ENCODE measurements around the gene LIN7A.
"Not testable (repeated sequence)": the region's sequence is repeated elsewhere in the genome, so short reads cannot be mapped to it uniquely, and the experiment has no call there.

Gene LIN7A

DNA sequence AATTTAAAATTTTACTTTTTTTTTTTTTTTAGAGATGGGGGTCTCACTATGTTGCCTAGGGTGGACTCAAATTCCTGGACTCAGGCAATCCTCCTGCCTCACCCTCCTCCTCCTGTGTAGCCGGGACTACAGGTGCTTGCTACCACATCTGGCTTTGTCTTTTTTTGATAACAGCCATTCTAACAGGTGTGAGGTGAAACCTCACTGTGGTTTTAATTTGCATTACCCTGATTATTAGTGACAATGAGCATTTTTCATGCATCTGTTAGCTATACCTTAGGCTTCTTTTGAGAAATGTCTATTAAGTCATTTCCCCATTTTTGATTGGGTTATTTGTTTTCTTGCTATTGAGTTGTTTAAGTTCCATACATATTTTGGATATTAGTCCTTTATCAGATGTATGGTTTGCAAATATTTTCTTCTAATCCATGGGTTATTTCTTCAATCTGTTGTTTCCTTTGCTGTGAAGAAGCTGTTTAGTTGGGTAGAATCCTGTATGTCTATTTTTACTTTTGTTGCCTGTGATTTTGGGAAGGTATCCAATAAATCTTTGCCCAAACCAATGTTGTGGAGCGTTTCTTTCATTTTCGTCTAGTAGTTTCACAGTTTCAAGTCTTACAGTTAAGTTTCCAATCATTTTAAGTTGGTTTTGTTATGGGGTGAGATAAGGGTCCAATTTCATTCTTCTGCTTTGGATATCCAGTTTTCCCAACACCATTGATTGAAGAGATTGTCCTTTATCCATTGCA, 134.9 kb downstream of the LIN7A start:
- DNase-seq = no peak

DNA sequence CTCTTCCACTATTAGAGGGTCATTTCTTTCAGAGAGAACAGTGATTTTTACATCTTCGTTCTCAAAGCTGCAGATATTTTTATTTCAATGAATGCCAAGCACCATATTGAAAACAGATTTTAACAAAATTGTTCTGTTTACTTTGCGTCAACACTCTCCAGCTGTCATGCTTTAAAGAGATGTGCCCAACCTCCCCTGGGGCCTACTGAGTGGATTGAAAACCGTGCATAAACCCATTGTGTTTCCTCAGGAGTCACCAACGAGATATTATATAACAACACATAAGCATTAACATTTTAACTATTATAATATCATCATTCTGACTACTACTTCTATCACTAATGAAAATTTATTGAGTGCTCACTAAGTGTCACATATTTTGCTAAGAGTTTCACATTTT, 139.5 kb downstream of the LIN7A start:
- DNase-seq = no peak

DNA sequence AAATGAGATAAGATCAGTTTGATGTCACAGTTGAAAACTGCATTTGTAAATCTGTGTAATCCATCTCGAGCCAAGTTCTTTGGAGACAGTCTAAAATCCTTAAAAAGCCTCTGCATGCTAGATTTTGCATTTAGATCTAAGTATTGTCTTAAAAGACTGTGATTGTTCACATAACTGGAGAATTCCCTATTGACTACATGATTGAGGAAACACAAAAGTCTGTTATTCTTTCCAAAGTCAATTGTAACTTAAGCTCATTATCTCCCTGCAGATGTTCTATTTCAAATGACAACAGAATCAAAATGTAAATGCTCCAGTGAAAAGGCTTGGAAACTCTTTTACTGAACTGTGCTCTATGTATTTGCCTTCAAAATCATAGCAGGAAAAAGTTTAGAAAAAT, 143.2 kb downstream of the LIN7A start:
- DNase-seq = no peak

DNA sequence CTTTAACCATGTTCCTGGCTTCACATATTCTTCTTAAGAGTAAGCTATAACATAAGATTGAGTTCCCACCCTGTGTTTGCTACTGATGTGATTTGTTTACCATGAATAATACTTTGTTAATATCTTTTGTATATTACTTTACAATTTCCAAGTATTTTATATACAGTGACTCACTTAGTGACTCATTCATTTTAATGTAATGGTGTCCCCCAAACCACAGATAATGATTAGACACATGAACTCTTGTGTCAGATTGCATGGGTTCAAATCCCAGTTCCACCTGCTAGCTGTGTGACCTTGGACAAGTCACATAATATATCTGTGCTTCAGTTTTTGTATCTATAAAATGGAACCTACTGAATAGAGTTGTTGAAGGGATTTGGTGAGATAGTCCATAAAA, 144.9 kb downstream of the LIN7A start:
- DNase-seq = no peak

DNA sequence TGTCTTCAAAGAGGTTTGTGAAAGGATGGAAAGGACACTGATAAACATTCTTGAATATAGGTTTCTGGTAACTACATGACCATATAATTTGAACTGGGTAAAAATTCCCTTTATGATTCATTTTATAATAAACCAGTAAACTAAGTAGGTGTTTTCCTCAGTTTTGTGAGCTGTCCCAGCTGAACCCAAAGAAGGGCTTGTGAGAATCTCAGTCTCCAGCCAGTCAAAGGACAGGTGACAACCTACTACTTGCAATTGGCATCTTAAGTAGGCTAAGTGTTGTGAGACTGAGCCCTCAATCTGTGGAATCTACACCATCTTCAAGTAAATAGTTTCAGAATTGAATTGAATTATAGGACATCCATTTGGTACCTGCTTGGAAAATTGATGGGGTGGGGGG, 145.9 kb downstream of the LIN7A start:
- no peak for DNase-seq

DNA sequence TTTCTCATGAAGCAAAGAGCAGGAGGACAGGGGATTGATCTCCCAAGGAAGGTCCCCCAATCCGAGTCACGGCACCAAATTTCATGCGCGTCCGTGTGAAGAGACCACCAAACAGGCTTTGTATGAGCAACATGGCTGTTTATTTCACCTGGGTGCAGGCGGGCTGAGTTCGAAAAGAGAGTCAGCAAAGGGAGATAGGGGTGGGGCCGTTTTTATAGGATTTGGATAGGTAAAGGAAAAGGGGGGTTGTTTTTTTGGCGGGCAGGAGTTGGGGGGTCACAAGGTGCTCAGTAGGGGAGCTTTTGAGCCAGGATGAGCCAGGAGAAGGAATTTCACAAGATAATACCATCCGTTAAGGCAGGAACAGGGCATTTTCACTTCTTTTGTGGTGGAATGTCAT, 149.3 kb downstream of the LIN7A start:
- DNase-seq = not testable (repeated sequence)

DNA sequence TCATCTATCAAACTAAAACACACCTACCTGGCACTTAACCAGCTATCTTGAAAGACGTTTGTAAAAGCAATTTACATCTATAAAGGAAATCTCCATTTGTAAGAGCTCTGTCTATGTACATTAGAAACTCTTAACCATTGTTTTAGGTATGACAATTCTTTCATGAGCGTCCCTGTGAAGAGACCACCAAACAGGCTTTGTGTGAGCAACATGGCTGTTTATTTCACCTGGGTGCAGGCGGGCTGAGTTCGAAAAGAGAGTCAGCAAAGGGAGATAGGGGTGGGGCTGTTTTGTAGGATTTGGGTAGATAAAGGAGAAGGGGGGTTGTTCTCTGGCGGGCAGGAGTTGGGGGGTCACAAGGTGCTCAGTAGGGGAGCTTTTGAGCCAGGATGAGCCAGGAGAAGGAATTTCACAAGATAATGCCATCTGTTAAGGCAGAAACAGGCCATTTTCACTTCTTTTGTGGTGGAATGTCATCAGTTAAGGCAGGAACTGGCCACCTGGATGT, 154.7 kb downstream of the LIN7A start:
- DNase-seq = not testable (repeated sequence)

DNA sequence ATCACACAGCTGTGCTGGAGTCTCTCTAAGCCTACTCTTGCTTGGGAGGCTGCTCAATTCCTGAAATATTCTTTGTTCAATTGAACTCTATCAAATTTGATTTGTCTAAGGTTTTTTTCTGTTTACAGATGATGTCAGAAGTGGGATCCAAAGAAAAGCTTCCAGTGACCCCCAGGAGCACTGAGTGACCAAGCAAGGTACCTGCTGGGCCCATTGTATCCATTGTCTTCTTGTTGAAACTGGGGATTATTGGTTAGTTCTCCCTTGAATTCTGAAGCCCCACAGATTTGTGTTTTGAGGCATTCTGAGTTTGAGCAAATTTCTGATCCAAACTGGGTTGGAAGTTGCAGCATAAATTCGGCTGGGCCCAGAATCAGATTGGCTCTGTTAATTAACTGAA, 156.4 kb downstream of the LIN7A start:
- no peak for DNase-seq

DNA sequence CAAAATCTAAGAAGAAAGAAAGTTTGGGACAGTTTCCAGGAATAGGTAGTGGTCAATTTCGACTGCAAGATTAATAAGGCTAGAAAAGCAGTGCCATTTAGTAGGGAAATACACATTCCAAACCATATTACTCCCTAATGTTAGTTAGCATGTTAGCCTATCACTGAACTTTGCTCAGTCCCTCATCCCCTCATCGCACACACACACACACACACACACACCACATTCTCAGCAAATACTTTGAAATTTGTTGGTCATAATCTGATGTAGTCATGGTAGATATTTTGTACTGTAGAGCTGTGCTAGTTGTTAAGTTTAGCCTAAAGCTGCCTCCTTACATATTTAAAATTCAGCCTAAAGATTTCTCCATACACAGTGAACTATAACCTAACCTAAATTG, 157.0 kb downstream of the LIN7A start:
- DNase-seq = no peak

DNA sequence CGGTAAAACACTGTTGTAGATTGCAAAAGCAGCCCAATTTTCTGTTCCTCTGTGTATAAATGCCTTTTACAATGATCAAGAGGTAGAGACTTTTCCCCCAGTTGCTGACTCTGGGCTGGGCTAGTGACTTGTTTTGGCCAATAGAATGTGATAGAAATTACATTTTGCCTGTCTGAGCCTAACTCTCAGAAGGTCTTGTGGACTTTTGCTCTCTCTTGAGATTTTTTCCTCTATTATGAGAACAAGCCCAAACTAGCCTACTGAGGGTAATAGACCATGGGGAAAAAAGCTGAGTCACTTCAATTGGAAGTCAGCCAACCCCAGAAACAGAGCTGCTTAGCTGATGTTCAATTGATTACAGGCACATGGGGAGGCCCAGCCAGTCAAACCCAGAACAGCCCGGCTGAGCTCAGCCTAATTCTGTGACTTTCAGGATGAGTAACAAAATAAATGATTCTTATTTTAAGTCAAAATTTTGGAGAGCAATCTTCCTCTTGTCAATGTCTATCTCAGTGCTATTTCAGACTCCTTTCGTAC, 159.7 kb downstream of the LIN7A start:
- DNase-seq = no peak

DNA sequence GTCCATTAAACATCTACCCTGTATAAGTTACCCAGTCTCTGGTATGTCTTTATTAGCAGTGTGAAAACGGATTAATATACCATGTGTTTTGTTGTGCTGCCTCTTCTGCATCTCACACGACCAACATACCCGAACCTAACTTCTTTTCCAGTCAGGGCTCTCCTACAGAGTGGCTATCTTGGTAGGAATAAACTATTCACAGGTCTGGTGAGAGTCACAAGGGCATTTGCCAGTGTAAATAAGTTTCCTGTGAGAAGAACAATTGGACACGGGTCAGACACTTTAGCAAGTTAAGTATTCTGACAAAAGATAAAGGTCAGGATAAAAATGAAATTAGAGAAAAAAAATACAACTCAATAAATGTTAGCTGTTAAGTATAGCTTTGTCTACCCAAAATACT, 160.1 kb downstream of the LIN7A start:
- no peak for DNase-seq

DNA sequence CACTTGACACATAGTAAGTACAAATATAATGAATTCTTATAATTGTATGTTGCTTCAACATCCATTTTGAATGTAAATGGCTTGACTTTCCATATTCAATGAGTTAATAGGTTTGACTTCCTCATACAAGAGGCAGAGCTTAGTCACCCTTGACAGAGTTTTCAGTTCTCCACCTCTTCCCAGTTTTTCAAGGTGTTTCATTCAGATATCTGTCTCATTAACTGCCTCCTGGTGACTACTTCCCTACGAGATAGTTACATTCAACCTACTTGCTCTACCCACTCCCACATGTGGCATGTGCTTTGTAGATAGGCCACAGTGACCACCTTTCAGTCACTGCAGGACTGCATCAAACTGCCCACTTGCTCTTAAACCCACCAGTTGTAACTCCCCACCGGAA, 161.0 kb downstream of the LIN7A start:
- DNase-seq = no peak

DNA sequence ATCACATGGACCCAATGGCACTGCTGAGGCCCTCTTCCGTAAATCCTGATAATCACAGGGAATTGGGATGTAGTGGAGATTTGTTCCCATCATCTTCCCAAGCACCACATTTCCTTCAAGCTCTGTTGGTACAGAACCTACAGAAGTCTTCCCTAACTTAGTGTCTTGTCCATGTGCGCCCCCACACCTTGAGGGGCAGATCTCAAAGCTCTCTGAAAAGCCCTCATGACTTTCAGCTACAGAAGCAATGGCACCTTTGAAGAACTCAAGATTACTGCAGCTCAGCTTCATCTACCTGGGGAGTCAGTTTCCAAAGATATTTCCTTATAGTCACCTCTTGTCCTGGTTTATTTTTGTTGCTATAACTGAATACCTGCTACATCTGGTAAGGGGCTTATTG, 166.8 kb downstream of the LIN7A start:
- DNase-seq = no peak

DNA sequence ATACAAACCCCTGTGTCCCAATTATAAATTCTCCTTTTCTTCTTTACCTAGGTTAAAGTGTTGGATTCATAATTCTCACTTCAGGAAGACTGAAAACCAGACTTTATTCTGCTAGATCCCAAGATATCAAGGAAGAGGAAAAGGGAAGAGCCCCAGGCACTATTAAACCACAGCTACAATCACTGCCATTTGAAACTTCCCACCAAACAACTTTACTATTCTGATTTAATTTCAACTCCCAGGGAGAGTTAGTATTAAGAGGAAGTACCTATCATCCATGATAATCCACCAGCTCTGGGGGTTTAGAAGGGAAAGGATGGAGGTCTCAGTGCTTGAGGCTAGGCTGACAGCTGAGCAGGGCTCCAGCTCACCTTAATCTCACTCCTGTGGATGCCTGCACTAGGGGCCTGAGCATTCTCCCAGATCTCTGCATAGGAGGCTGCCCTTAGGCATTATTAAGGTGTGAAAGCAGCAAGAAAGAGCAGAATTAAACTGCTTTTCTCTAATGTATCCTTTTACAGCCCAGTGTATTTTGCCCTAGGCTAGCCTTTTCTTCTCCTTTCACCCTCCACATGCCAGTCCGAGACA, 168.1 kb downstream of the LIN7A start:
- DNase-seq = no peak

DNA sequence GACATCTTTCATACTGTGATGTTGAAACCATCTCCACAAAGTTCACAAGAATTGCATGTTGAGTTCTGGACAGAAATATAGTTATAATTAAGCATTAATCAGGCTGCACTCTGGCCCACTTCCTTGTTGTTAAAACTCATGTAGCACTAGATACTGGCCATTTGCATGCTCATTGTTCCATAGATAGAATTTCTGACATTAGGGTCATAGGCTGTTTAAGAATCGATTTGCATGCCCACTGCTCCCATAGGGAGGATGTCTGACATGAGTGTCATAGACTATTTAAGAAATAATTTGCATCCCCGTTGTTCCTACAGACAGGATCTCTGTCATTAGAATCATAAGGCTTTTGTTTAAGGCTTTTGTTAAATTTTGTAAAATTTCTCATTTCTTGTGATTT, 170.8 kb downstream of the LIN7A start:
- DNase-seq = no peak

DNA sequence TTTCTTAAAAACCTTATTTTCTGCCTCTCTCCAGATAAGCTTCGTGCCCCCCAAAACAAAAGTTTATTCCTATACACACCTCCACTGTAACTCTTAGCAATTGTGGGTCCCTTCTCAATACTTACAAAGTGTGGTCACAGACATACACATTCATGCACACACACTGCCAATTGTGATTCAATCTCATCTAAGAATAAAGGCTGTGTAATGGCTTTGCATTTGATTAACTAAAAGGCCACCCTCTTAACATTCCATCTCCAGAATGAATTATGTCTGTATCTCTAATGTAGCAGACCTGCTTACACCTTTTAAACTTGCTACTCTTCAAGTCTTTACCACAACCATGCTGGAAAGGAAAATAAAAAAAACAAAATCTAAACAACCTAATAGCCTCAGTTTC, 171.5 kb downstream of the LIN7A start:
- no peak for DNase-seq

DNA sequence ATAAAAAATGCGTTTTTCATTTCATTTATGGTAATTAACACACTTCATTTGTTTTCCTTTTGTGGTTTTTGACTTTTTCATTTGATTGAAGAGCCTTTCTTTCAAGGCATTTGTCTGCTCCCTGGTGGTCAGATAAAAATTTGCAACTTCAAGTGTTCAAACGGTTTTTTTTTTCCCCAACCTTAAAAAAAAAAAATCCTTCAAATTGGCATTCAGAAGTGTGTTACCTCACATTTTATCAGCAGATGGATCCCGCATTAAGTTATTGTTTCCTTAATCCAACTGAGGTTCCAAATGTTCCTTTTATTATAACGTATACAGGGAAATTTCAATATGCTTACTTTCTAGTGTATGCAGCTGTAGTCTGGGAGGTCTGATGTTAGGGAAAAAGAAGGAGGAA, 173.9 kb downstream of the LIN7A start:
- no peak for DNase-seq

DNA sequence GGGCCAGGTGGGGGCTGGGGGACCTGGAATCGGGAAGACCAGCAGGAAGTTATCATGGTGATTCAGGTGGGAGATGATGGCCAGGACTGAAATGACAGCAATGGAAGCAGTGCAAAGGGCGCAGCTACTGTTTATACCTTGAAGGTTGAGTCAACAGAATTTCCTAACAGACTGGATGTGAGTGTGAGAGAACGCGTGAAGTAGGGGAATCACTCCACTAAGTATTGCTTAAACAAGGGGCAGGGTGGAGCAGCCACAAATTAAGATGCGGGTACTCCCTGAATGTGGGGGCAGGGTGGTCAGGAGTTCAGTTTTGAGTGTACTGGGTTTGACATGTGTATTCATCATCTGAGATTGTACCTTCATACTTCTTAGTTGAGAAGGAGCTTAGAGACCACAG, 175.9 kb downstream of the LIN7A start:
- no peak for DNase-seq

DNA sequence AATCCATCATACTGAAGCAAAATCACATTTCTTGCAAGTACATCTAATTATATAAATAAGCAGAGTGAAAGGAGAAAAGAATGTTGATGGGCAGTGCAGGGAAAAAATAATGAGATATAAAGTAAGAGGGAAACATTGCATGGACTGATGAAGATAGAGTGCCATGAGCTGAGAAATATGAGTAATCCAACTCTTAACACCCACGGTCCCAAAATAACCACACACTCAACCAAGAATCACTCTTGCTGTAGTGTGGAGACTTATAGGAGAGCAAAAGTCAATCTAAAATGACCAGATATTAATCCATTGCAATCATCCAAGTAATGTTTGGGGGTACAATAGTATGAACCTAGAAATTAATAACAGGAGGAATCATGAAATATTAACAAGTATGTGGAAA, 180.9 kb downstream of the LIN7A start:
- DNase-seq = no peak

DNA sequence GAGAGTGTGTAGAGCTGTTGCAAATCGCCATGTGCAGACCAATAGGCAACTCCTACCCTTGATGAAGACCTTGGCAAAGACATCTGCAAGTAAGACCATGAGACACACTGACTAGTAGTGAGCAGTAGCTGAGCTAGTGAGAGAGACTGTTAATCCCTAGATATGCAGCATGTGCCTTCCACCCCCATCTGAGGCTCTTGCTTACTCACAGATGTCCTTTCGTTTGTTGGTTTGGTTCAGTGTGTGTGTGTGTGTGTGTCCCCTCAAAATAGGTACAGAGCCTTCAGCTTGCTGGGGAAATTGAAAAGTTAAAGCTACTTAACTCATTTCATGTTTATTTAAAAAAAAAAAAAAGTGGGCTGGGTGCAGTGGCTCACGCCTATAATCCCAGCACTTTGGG, 183.5 kb downstream of the LIN7A start:
- no peak for DNase-seq

DNA sequence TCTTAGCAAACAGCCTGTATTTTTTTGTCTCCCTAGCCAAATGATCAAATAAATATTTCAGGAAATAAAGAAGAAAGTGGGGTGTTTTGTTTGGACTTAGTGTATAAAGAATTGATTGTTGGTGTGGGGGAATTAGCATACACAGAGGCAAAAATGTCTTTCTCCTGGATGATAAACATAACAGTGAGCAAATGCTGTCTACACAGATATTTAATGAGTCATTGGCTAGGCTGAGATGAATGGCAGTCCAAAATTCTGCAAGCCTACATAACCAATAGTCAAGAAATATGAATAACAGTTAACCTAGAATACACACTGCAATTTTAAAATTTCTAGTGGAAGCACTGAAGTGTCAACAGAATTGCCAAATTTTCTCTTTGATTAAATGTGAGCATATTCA, 185.3 kb downstream of the LIN7A start:
- DNase-seq = no peak

DNA sequence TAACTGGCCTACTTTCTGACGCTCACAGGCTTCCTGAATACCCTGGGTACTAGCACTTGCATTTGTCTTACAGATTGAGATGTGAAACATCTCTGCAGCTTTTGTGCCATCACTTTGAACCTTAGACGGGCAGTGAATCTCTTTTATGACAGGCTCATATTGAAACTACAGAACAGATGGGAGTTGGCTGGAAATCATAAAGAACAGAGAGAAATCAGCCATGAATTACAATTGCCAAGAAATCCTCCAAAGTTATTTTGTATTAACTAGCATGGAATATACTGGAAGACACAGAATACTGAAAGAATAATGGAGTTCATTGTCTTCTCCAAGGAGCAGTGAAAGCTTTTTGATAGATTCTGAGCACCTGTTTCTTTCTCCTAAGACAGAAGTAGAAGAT, 188.3 kb downstream of the LIN7A start:
- no peak for DNase-seq

DNA sequence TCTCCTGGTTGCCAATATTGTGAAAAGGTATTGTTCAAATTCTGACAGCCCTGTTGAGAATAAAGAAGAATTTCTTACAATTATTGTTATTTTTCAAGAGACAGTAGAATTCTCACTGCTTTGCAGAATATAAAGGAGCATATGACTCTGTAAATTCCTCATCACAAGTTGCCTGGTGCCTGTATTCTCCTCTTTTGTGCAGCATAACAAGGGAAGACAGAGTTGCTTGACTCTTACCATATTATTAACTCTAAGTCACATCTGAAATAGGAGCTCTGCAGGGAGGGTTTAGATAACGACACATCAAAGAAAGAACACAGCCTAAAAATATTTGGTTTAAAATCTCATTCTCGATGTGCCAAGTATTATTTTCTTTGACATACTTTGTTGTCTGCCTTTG, 189.9 kb downstream of the LIN7A start:
- DNase-seq = no peak

DNA sequence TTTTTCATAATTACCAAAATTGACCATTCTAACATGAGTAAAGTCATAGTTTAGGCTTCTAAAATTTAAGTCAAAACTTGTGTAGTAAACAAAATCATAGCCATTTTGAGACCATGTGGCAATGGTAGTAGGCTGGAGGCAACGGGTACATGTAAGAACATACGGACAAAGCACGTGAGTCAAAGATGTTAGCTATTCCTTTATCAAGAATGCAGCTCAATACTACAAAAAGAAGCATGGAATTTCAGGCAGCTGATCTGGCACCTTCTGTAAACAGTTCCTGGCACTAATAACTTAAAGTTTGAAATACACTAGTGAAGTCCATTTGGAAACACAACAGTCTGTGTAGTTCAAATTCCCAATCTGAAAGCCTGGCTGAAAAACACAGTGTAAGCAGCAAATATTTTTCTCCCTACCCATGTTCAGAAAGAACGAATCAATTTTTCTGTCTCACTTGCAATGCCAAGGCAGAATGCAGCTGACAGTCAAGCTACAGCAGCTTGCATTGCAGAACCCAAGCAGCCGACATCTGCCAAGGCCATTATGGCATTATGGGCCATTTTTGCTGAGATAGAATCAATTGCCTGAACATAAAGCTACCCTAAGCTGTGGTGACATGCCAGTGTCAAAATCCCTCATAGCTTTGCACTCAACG, 191.8 kb downstream of the LIN7A start:
- no peak for DNase-seq
